ENCODE results near the gene BASP1. TPM values are rescaled to one million over a fixed set of nuclear protein-coding genes. Genes with fewer than 3 reads are reported as not detected.
A peak's percentile ranks its signal among the peaks of the same experiment; 100 is the strongest.

Gene BASP1
- total RNA-seq, 2 donors from 2014 or later = 0.48 to 1.3 TPM

- H3K27me3 Mint-ChIP-seq = peaks cover 21% of the 10 kb centered on the region
- H3K4me1 Mint-ChIP-seq = no peaks in the 10 kb centered on the region
- no peaks in the 10 kb centered on the region for H3K36me3 Mint-ChIP-seq (ENCODE audit: low read depth)
- H3K9me3 Mint-ChIP-seq = no peaks in the 10 kb centered on the region
- ATAC-seq (replicated peaks) = peak; percentile 49
- no peak overlapping the region for H3K4me3 Mint-ChIP-seq
- no peak overlapping the region for H3K27ac Mint-ChIP-seq
Measured at GRCh38 chr5:17224858-17225511, 7.6 kb downstream of the BASP1 start.

- no peak overlapping the region for H3K27ac Mint-ChIP-seq
Measured at GRCh38 chr5:17225520-17225919, 8.1 kb downstream of the BASP1 start.

GRCh38 chr5:17227868-17228267 is 10.4 kb downstream of the BASP1 start:
- no peak overlapping the region for H3K27ac Mint-ChIP-seq
- no peak overlapping the region for H3K4me3 Mint-ChIP-seq
- H3K4me1 Mint-ChIP-seq = no peaks in the 10 kb centered on the region
- no peaks in the 10 kb centered on the region for H3K9me3 Mint-ChIP-seq
- ATAC-seq (replicated peaks) = no peak
- H3K27me3 Mint-ChIP-seq = peaks cover 22% of the 10 kb centered on the region
- H3K36me3 Mint-ChIP-seq (ENCODE audit: low read depth) = no peaks in the 10 kb centered on the region

More at GRCh38 chr5:17225520-17225919, 8.1 kb downstream of the BASP1 start:
- no peaks in the 10 kb centered on the region for H3K9me3 Mint-ChIP-seq
- no peaks in the 10 kb centered on the region for H3K4me1 Mint-ChIP-seq
- peaks cover 21% of the 10 kb centered on the region for H3K27me3 Mint-ChIP-seq
- ATAC-seq (replicated peaks) = no peak
- no peak overlapping the region for H3K4me3 Mint-ChIP-seq
- H3K36me3 Mint-ChIP-seq (ENCODE audit: low read depth) = no peaks in the 10 kb centered on the region

GRCh38 chr5:17228821-17229291 is 11.4 kb downstream of the BASP1 start:
- Mint-ChIP-seq H3K36me3 (ENCODE audit: low read depth) (no peaks in the 10 kb centered on the region), H3K27me3 (peaks cover 22% of the 10 kb centered on the region), H3K9me3 (no peaks in the 10 kb centered on the region), H3K4me3 (no peak overlapping the region), H3K27ac (no peak overlapping the region), H3K4me1 (no peaks in the 10 kb centered on the region)
- no peak for ATAC-seq (replicated peaks)

GRCh38 chr5:17229313-17229712 is 11.9 kb downstream of the BASP1 start:
- no peaks in the 10 kb centered on the region for H3K9me3 Mint-ChIP-seq
- no peaks in the 10 kb centered on the region for H3K36me3 Mint-ChIP-seq (ENCODE audit: low read depth)
- no peaks in the 10 kb centered on the region for H3K4me1 Mint-ChIP-seq
- no peak overlapping the region for H3K27ac Mint-ChIP-seq
- H3K27me3 Mint-ChIP-seq = peaks cover 21% of the 10 kb centered on the region
- H3K4me3 Mint-ChIP-seq = no peak overlapping the region
- no peak for ATAC-seq (replicated peaks)

GRCh38 chr5:17230191-17230590 is 12.8 kb downstream of the BASP1 start:
- H3K36me3 Mint-ChIP-seq (ENCODE audit: low read depth) = no peaks in the 10 kb centered on the region
- no peaks in the 10 kb centered on the region for H3K4me1 Mint-ChIP-seq
- no peak for ATAC-seq (replicated peaks)
- no peak overlapping the region for H3K4me3 Mint-ChIP-seq
- no peaks in the 10 kb centered on the region for H3K9me3 Mint-ChIP-seq
- peaks cover 14% of the 10 kb centered on the region for H3K27me3 Mint-ChIP-seq
- H3K27ac Mint-ChIP-seq = no peak overlapping the region

GRCh38 chr5:17230808-17231525 is 13.5 kb downstream of the BASP1 start:
- Mint-ChIP-seq H3K27me3 (peaks cover 12% of the 10 kb centered on the region), H3K4me3 (no peak overlapping the region), H3K27ac (no peak overlapping the region), H3K4me1 (no peaks in the 10 kb centered on the region), H3K9me3 (no peaks in the 10 kb centered on the region), H3K36me3 (ENCODE audit: low read depth) (no peaks in the 10 kb centered on the region)
- no peak for ATAC-seq (replicated peaks)

- H3K27ac Mint-ChIP-seq = no peak overlapping the region
- peaks cover 12% of the 10 kb centered on the region for H3K27me3 Mint-ChIP-seq
- ATAC-seq (replicated peaks) = no peak
- H3K4me3 Mint-ChIP-seq = no peak overlapping the region
- H3K4me1 Mint-ChIP-seq = no peaks in the 10 kb centered on the region
- H3K36me3 Mint-ChIP-seq (ENCODE audit: low read depth) = no peaks in the 10 kb centered on the region
- H3K9me3 Mint-ChIP-seq = no peaks in the 10 kb centered on the region
Measured at GRCh38 chr5:17232405-17232804, 15.0 kb downstream of the BASP1 start.

- no peaks in the 10 kb centered on the region for H3K4me1 Mint-ChIP-seq
Measured at GRCh38 chr5:17233488-17233887, 16.1 kb downstream of the BASP1 start.

GRCh38 chr5:17234374-17234773 is 16.9 kb downstream of the BASP1 start:
- no peaks in the 10 kb centered on the region for H3K9me3 Mint-ChIP-seq
- no peak overlapping the region for H3K27ac Mint-ChIP-seq
- H3K4me1 Mint-ChIP-seq = no peaks in the 10 kb centered on the region
- H3K36me3 Mint-ChIP-seq (ENCODE audit: low read depth) = no peaks in the 10 kb centered on the region
- ATAC-seq (replicated peaks) = no peak
- H3K27me3 Mint-ChIP-seq = peaks cover 9% of the 10 kb centered on the region
- H3K4me3 Mint-ChIP-seq = no peak overlapping the region

More at GRCh38 chr5:17233488-17233887, 16.1 kb downstream of the BASP1 start:
- no peak overlapping the region for H3K27ac Mint-ChIP-seq
- H3K9me3 Mint-ChIP-seq = no peaks in the 10 kb centered on the region
- ATAC-seq (replicated peaks) = peak; percentile 18
- H3K27me3 Mint-ChIP-seq = peaks cover 9% of the 10 kb centered on the region
- H3K4me3 Mint-ChIP-seq = no peak overlapping the region
- no peaks in the 10 kb centered on the region for H3K36me3 Mint-ChIP-seq (ENCODE audit: low read depth)

GRCh38 chr5:17235731-17236330 is 18.4 kb downstream of the BASP1 start:
- Mint-ChIP-seq H3K9me3 (no peaks in the 10 kb centered on the region), H3K36me3 (ENCODE audit: low read depth) (no peaks in the 10 kb centered on the region), H3K4me3 (no peak overlapping the region), H3K27ac (no peak overlapping the region), H3K27me3 (peaks cover 5% of the 10 kb centered on the region), H3K4me1 (no peaks in the 10 kb centered on the region)
- no peak for ATAC-seq (replicated peaks)

GRCh38 chr5:17238521-17239041 is 21.1 kb downstream of the BASP1 start:
- no peaks in the 10 kb centered on the region for H3K27me3 Mint-ChIP-seq
- no peak overlapping the region for H3K4me3 Mint-ChIP-seq
- no peaks in the 10 kb centered on the region for H3K36me3 Mint-ChIP-seq (ENCODE audit: low read depth)
- no peak overlapping the region for H3K27ac Mint-ChIP-seq
- ATAC-seq (replicated peaks) = no peak
- H3K4me1 Mint-ChIP-seq = no peaks in the 10 kb centered on the region
- H3K9me3 Mint-ChIP-seq = no peaks in the 10 kb centered on the region

GRCh38 chr5:17239953-17240352 is 22.5 kb downstream of the BASP1 start:
- no peaks in the 10 kb centered on the region for H3K4me1 Mint-ChIP-seq
- H3K9me3 Mint-ChIP-seq = no peaks in the 10 kb centered on the region
- H3K36me3 Mint-ChIP-seq (ENCODE audit: low read depth) = no peaks in the 10 kb centered on the region
- H3K4me3 Mint-ChIP-seq = no peak overlapping the region
- H3K27ac Mint-ChIP-seq = no peak overlapping the region
- no peak for ATAC-seq (replicated peaks)
- no peaks in the 10 kb centered on the region for H3K27me3 Mint-ChIP-seq

GRCh38 chr5:17240487-17240886 is 23.1 kb downstream of the BASP1 start:
- Mint-ChIP-seq H3K27me3 (no peaks in the 10 kb centered on the region), H3K27ac (no peak overlapping the region), H3K4me3 (no peak overlapping the region), H3K9me3 (no peaks in the 10 kb centered on the region), H3K4me1 (no peaks in the 10 kb centered on the region), H3K36me3 (ENCODE audit: low read depth) (no peaks in the 10 kb centered on the region)
- no peak for ATAC-seq (replicated peaks)

GRCh38 chr5:17241635-17242034 is 24.2 kb downstream of the BASP1 start:
- H3K27me3 Mint-ChIP-seq = no peaks in the 10 kb centered on the region
- no peak for ATAC-seq (replicated peaks)
- no peaks in the 10 kb centered on the region for H3K36me3 Mint-ChIP-seq (ENCODE audit: low read depth)
- H3K4me1 Mint-ChIP-seq = no peaks in the 10 kb centered on the region
- no peak overlapping the region for H3K4me3 Mint-ChIP-seq
- no peaks in the 10 kb centered on the region for H3K9me3 Mint-ChIP-seq
- H3K27ac Mint-ChIP-seq = no peak overlapping the region
